GM19099 (cell line): Measurements from ENCODE around the gene CCDC88C.
A peak's percentile ranks its signal among the peaks of the same experiment; 100 is the strongest.

Source experiments
- POLR2A ChIP-seq: IDR thresholded peaks from 3 replicates; pipeline ENCODE4 v1.6.1; 2011; ENCODE audit warnings: low read depth; ENCODE audit not compliant: insufficient read length; ENCODE audit errors: extremely low read depth

Gene CCDC88C

GRCh38 chr14:91250912-91251311 is 166.7 kb downstream of the CCDC88C start:
- TF ChIP-seq POLR2A, result no peak

- peak; percentile 54 for TF ChIP-seq POLR2A
These were observed 167.6 kb downstream of the CCDC88C start for GRCh38 chr14:91249841-91250616.

GRCh38 chr14:91246051-91246852 is 171.4 kb downstream of the CCDC88C start:
- TF ChIP-seq POLR2A, result no peak

GRCh38 chr14:91245029-91245428 is 172.6 kb downstream of the CCDC88C start:
- no peak for TF ChIP-seq POLR2A

GRCh38 chr14:91244501-91244901 is 173.1 kb downstream of the CCDC88C start, which contains the start of gene GPR68:
GPR68 (minus strand) TSS chr14:91244704; CDS start chr14:91235050, 9,654 bp downstream.
- TF ChIP-seq POLR2A, result no peak

- TF ChIP-seq POLR2A, result no peak
These were observed 174.5 kb downstream of the CCDC88C start for GRCh38 chr14:91243074-91243471.

- TF ChIP-seq POLR2A, result no peak
These were observed 175.0 kb downstream of the CCDC88C start for GRCh38 chr14:91242635-91243034.

- TF ChIP-seq POLR2A, result no peak
These were observed 175.8 kb downstream of the CCDC88C start for GRCh38 chr14:91241863-91242262.

- TF ChIP-seq POLR2A, result no peak
These were observed 179.0 kb downstream of the CCDC88C start for GRCh38 chr14:91238661-91239060.

GRCh38 chr14:91238085-91238484 is 179.5 kb downstream of the CCDC88C start:
- TF ChIP-seq POLR2A, result no peak

- TF ChIP-seq POLR2A, result no peak
These were observed 180.4 kb downstream of the CCDC88C start for GRCh38 chr14:91237219-91237618.

- TF ChIP-seq POLR2A, result no peak
These were observed 181.8 kb downstream of the CCDC88C start for GRCh38 chr14:91235841-91236240.

GRCh38 chr14:91234791-91235114 is 182.9 kb downstream of the CCDC88C start:
- no peak for TF ChIP-seq POLR2A

- no peak for TF ChIP-seq POLR2A
These were observed 183.5 kb downstream of the CCDC88C start for GRCh38 chr14:91233936-91234790.

GRCh38 chr14:91232603-91233002 is 185.0 kb downstream of the CCDC88C start:
- TF ChIP-seq POLR2A, result no peak
